HG03460 (cell line): Measurements from ENCODE around the gene NAA25.

Experiments
- ATAC-seq: cut with Tn5 transposase; IDR thresholded peaks from one replicate; pipeline ENCODE4 v1.9.1; 2021; ENCODE audit not compliant: unreplicated experiment

NAA25 gene

GRCh38 chr12:111980598-111980997 lies 128.0 kb downstream of the NAA25 start:
- ATAC-seq, result no peak

DNA sequence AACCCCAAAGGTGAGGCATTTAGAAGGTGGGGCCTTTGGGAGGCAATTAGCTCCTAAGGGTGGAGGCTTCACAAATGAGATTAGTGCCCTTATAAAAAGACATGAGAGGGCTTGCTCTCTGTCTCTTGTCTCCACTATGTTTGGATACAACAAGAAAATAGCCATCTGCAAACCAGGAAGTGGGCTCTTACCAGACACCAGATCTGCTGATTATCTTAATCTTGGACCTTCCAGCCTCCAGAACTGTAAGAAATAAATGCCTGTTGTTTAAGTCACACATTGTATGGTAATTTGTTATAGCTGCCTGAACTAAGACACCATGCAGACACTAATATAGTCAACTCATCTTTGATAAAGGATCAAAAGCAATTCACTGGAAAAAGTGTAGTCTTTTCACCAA lies 130.0 kb downstream of the NAA25 start:
- no peak for ATAC-seq

DNA sequence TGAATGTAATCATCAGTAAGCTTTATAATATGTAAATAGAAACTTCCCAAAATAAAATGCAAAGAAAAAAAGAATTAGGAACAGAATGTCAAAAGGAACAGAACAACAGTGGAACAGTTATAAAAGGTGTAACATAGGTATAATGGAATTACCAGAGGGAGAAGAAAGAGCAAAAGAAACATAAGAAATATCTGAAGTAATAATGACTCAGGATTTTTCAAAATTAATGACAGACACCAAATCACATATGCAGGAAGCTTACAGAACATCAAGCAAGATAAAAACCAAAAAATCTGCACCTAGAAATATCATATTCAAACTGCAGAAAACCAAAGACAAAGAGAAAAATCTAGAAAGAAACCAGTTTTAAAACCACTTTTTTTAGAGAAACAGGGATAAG lies 131.7 kb downstream of the NAA25 start:
- ATAC-seq, result no peak
